MM.1S (cell line): ENCODE data around the gene IFI27L2.

Experiments
- EZH2 ChIP-seq: fragments of 300-600 bp; sonication (generic); optimal IDR thresholded peaks from 2 replicates; pipeline ENCODE3; 2017; ENCODE audit warnings: low read depth, mild to moderate bottlenecking, antibody characterized with exemption, low read length, mixed read lengths
- TF ChIP-seq, protein P1 (sequence below): fragments of 300-600 bp; sonication (generic); IDR thresholded peaks from 2 replicates; pipeline ENCODE4 v1.5.1; 2016; ENCODE audit warnings: antibody characterized with exemption, low read length, mixed read lengths

DNA sequence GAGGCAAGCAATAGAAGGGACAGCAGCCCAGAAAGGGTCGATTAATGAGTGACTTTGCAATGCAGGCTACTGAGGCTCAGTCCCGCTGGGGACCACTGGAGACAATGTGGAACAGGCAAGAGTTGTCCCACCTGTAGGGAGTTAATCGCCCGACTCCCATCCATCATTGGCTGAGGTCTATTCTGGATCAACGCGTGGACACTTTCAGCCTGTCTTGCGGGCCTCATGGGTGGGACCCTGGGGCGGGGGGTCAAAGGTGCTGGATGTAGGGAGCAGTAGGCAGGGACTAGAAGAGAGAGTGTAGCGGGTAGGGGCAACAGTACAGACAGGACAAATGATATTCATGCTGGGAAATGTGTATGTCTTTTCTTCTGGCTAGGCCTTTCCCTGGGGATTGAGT lies 6.1 kb downstream of the IFI27L2 start:
- TF ChIP-seq, protein P1, sequence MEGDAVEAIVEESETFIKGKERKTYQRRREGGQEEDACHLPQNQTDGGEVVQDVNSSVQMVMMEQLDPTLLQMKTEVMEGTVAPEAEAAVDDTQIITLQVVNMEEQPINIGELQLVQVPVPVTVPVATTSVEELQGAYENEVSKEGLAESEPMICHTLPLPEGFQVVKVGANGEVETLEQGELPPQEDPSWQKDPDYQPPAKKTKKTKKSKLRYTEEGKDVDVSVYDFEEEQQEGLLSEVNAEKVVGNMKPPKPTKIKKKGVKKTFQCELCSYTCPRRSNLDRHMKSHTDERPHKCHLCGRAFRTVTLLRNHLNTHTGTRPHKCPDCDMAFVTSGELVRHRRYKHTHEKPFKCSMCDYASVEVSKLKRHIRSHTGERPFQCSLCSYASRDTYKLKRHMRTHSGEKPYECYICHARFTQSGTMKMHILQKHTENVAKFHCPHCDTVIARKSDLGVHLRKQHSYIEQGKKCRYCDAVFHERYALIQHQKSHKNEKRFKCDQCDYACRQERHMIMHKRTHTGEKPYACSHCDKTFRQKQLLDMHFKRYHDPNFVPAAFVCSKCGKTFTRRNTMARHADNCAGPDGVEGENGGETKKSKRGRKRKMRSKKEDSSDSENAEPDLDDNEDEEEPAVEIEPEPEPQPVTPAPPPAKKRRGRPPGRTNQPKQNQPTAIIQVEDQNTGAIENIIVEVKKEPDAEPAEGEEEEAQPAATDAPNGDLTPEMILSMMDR = no peak
- no peak for TF ChIP-seq EZH2
